SKM-1 treated with dmso at 0.1 percent for 144 hours (cell line): Measurements from ENCODE around the gene IL1R1.
"Not testable (repeated sequence)": the region's sequence is repeated elsewhere in the genome, so short reads cannot be mapped to it uniquely, and the experiment has no call there.

ENCODE experiments used
- DNase-seq: peaks from one replicate; lab custom pipeline; 2025; ENCODE audit not compliant: unreplicated experiment; lab: John Stamatoyannopoulos, UW

The IL1R1 gene

DNA sequence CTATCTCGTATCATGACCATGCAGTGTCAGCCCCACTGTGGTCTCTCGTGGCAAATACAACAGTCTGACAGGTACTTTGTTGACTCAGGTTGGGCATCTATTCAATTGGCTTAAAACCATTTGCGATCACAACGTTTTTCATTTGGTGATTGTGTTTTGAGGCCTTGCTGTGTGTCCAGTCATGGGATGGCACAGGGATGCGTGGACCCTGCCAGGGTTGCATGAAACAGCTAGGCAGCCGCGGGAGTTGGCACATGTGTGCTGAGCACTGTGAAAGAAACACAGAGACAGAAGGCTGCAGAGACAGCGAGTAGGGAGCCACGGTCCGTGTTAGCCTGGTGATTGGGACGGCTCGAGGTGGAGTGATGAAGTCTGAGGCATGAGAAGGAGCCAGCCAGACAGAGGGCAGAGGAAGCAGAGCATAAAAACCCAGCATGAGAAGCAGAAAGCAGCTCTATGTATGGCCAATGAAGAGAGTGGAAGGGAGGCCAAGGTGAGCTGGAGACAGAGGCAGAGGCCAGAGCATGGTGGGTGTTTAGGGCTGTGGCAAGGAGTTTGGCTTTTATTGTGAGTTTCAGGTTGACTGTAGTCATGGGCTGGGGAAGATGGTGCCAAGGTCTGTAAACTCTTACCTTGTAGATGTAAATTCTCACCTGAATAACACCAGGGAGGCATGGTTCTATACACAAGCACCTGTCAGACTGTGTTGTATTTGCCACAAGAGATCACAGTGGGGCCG is 31.8 kb upstream of the IL1R1 start:
- DNase-seq: no peak

DNA sequence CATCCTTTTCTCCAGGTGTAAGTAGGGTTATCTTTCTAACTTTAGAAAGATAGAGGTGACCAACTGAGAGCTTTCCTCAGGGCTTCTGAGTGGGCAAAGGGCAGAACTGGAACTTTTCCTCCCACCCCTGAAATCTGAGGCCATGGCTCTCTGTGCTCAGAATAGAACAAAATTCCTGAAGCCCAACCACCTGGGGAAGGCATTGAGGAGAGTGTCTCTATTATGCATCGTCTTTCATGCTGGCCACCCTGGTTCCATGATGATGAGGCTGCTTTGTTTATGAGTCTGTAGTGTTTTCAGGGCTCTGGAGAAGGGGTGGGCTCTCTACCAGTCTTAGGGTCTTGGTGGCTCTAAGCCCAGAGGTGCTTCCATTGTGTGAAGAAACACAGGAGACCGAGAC is 30.7 kb upstream of the IL1R1 start:
- DNase-seq: no peak

DNA sequence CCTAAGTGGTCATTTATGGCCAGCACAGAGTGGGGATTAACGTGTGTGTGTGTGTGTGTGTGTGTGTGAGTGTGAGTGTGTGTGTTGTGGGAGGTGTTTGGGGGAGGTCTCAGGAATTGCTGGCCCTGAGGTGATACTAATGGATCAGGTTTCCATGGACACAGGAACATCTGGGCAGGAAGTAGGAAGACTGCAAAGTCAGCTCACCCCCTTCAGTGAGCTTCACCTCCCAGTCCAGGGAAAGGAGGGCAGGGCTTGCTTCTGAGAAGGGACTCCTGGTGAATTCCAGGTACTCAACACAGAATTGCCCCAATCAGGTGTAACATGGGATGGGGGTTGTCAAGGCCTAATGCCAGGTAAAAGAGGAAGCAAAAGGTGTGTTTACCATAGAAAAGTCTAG is 30.3 kb upstream of the IL1R1 start:
- no peak for DNase-seq

DNA sequence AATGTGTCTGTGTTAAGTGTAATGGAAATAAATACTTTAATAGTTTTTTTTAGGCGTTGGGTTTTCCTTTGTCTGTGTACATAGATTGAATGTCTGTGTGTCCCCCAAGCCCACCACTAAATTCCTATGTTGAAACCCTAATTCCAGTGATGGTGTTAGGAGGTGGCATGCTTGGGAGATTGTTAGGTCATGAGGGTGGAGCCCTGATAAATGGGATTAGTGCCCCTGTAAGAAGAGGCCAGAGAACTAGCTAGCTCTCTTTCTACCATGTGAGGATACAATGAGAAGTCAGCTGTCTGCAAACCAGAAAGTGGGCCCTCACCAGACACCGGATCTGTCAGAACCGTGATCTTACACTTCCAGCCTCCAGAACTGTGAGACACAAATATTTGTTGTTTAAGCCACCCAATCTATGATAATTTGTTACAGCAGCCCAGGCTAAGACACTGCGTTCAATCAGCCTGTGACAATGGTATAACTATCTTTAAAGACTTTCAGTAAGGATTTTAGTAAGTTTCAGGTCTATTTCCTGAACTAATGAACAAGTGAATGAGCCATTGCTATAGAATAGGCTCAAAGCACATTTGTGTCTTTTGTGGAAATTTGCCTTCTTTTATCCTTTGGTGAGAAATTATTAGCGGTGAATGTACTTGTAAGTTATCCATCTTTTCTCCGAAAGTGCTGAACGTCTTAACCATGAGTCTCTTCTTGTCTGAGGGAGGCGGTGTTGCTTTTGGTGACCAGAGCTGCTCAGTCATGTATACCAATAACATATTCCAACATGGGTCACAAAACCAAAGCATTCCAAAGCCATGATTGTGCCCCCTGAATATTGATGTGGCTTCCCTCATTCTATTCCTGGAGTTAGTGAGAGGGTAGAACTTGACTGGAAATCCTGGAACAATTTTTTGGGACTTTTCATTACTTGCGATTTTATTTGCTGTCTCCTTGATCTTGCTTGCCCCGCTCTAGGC is 29.6 kb upstream of the IL1R1 start:
- DNase-seq: no peak

DNA sequence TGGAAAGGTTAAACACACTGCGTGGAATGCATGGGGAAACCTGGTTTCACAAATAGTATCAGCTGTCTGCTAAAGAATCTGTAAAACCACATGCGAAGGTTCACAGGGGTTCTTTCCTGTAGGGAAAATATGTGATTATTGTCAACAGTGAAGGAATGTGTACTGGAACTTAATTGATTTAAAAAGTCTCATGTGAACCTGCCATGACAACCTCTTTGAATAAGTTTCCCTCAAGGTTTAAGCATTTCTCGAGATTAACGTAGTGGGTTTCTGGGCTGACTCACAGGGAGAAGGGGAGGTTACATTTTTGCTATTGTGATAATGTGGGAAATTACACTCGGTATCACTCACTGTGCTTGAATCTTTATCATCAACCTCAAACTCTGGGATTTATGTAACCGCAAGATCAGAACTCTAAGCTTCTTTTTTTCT is 28.2 kb upstream of the IL1R1 start:
- DNase-seq: no peak

DNA sequence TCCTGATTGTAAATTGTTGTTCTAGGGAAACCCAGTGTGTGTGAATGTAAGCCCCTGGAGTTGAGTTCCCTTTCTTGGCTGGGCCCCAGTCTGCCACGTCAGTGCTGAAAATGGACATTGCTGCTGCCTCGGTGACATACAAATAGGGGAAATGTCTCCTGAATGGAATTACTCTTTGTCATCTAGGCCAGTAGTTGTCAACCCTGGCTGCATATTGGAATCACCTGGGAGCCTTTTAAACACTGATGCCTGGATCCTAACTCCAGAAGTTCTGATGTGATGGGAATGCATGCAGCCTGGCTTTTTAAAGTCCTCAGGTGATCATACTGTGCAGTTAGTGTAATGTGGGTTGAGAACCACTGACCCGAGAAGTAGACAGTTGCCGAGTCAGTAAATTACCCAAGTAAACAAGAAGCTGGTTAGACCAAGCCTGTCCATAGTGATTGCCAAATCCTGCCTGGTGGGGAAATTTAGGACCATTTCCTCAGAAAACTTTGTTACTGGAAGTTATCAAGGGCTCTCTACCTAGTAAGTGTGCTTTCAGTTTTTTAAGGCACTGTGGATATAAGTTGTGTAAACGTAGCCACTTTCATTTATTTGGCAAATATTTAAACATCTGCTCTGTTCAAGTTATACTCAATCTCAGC is 27.6 kb upstream of the IL1R1 start:
- no peak for DNase-seq

DNA sequence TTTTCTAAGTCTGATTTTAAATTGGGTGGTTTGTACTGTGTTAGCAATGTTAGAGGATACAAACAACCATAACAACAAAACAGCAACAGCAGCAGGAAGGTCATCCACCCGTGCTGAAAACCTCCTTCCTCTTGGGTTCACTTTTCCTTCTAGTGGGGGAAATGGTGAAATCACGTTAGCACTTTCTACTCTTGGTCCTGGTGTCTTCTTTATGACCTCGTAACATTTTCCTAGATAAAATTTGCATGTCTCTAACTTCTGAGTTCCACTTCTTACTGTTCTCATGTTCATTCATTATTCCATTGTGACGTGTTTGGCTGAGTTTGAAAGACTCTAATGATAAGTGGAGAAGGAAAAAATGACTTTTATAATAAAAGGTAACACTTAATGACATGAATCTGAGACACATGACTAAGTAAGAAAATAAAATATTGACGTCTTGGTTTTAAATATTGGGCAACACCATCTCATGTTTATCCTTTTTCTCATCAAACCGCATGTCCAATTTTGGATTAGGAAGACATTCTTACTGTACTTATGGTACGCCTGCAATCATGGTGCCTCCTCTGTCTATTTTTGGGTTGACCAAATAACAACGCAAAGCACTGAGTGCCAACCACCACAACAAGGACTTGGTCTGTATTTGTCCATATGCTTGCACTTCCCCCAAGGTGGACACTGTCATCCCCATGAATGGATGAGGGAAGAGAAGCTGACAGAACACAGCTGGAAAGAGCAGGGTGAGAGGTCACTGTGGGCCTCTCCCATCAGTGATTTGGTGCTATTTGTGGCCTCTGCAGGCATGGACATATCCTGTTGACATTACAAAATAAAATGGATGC is 25.7 kb upstream of the IL1R1 start:
- no peak for DNase-seq

DNA sequence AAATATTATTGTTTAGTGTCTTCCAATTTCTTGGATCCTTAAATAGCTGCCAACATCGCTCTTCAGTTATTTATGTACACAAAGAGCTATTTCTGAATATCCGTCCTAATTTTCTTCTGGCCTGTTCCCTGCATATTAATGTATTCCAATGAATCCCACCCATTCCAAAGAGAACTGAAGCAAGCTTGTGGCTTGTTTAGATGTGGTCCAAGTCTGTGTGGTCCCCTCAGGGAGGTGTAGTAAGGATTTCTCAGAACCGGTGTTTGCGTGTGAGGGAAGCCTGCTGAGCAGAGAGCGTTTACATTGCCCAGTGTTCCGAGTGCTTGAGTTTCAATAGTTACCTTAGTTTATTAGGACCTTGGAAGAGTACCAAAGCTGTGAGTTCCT is 25.1 kb upstream of the IL1R1 start:
- no peak for DNase-seq

DNA sequence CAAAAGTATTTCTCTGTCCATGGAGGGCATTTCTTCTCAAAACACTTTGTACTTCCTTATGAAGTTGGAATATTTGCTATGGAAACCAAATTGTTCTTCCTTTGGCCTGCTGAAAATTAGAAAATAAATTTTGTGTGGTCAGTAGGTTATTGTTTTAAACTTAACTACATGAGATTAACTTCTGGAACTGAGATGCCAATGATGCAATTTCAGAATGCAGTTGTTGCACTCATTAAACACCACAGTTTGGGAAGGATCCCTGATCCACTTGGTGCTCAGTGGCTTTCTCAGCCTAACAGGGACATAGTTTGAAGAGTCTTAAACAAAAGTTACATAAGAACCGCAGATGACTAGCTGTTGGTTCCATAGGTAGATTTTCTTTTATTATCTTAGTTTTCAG is 23.3 kb upstream of the IL1R1 start:
- no peak for DNase-seq

DNA sequence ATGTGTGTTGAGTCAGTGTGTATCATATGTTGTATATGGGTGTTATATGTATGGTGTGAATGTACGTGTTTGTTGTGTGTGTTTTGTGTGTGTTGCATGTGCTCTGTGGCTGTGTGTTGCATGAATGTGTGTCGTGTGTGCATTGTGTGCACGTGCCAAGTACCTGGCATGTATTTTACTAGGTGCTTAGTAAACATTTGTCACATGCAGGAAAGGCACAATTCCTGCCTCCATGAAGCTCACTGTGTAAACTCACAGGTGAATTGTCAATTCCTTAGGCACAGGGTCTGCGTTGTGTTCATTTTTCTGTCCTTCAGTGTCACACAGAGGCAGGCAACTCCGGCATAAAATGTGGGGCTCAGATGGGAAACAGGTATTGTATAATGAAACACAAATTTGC is 22.3 kb upstream of the IL1R1 start:
- no peak for DNase-seq

DNA sequence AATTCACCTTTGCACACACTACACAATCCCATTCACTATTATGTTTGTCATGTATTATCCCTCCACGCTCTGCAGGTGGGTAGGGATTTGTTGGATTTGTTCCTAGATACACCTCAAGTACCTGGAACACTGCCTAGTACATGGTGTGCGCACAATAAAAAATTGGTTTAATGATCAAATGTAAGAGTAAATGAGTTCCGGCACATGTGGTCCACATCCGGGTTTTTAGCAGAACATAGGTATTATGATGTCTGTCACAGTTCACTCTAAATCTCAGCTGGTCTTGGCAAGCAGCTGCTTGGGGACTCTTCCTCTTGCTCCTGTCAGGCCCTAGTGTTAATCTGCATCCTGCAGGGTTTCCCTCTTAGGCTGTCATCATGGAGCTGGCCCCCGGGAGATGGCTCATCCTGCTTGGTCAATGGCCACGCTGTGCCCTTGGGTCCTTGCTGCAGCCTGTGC is 21.8 kb upstream of the IL1R1 start:
- DNase-seq: no peak

DNA sequence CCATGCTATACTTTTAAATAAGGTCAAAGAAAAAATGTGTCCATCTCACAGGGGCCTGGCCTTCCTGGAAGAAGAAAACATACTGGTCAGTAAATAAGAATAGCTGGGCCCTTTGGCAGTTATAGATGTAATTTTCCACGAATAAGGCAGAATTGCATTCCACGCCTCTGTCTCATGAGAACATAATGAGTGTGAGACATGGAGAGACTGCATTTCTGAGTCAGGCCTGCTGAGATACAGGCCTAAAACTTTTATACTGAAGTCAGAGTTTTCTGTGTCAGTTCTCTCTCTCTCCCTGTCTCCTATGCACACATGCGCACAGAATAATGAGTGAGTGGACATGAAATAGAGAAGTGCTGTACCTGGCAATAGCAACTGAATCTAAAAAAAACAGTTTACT is 20.4 kb upstream of the IL1R1 start:
- no peak for DNase-seq

DNA sequence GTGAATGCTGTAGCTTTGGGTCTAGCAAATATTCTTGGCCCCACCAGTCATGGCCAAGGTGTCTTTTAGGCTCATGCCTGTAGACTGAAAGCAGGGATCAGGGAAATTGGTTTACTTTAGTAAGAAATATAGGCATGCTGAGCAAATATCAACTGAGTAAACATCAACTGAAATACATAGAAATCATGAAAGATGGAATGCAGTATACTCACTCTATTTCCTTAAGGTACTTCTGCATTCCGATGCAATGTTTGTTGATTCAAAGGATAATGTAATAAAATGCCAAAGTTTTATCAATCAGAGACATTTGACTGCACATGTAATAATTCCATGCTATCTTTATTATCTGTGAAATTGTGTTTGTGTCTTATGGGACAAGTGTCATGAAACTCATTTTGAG is 19.6 kb upstream of the IL1R1 start:
- DNase-seq: no peak

DNA sequence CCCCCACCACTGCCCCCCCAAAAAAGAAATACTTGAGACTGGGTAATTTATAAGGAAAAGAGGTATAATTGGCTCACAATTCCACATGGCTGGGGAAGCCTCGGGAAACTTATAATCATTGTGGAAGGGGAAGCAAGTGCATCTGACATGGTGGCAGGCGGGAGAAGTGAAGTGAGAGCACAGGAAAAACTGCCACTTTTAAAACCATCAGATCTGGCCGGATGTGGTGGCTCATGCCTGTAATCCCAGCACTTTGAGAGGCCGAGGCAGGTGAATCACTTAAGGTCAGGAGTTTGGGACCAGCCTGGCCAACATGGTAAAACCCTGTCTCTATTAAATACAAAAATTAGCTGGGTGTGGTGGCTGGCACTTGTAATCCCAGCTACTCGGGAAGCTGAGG is 18.1 kb upstream of the IL1R1 start:
- not testable (repeated sequence) for DNase-seq

DNA sequence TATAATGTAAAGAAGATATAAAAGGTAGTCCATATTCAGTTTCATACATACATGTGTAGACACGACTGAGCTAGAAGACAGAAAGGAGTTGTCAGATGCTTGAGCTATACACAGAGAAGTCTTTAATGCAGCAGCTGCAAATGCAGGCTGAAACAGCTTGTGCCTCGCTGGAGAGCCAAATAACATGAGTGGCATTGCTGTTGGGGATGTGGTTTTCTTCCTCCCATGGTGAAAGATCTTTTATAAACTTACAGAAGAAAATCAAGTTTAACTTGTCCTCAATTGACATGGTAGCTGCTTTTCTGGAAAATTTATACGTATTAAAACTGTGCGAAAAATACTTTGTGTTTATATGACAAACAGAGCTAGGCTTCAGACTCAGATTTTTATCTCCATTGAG is 16.4 kb upstream of the IL1R1 start:
- DNase-seq: no peak

DNA sequence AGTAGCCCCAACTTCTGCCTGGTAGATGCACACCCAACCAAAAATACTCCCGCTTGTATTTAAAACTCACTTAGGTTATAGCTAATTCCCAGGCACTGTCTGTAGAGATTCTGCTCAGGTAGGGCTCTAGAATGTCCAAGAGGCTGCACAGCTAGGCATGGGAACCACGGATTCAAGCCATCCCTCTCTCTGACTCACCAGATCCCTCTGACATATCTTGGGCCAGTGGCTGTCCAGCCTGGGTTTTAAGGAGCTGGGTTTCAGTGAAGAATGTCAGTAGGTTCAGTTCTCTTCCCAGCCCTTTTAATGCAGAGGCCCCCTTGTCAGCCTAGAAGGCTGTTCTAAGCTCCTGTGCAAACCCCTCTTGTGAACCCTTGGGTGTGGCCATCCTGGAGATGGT is 15.9 kb upstream of the IL1R1 start:
- DNase-seq: no peak

DNA sequence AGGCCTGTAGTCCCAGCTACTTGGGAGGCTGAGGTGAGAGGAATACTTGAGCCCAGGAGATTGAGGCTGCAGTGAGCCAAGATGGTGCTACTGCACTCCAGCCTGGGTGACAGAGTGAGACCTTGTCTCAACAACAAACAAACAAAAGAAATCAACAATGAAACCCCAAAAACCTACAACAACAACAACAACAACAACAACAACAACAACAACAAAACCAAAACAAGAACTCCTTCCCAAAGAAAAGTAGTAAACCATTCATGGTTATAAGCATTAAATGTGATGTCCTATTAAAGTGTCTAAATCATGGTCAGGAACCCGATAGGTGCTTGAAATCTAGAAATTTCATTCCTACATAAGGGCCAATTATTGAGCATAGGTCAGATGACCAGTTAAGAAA is 13.5 kb upstream of the IL1R1 start:
- no peak for DNase-seq

DNA sequence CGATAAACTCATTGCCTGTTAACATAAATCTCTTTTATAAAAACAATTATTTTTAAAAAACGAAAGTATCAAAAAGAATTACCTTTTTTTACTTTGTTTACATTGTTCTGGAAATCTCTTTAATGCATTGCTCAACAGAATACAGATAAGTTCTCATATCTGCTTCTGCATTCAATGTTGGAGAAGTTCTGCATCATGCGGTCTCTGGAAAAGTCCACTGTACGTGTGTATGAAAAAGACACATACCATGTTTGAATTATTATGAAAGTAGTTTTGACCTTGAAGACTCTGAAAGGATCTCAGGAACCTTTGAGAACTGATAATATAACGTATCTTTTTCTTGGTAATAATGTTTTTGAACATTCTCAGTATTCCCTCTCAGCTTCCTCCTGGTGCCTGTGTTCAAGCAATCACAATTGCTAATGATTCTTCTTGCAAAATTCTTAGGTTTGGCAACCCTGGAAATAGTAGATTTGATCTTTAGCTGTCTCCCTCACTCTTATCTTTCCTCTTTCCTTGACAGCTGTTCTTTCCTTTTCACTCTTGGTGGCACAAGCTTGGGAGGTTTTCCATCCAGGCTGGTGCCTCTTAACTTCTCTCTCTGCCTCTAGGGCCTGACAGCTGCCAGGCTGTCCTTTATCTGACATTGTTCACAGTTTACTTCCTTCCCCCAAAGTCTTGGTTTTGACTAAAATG is 12.4 kb upstream of the IL1R1 start:
- no peak for DNase-seq

DNA sequence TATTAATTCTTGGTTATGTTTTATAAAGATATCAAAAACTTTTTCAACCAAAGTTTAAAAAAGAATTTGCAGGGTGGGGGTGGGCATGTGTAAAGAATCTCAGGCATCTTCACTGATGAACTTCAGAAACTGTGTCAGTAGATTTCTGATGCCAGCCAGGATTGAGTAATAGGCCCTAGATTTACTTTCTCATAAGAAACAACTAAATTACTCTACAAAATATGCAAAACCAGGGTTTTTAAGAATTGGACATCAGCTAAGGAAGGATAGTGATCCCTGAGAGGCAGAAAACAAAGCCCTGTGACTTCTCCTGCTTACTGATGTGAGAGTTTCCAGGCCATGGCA is 11.9 kb upstream of the IL1R1 start:
- DNase-seq: no peak

DNA sequence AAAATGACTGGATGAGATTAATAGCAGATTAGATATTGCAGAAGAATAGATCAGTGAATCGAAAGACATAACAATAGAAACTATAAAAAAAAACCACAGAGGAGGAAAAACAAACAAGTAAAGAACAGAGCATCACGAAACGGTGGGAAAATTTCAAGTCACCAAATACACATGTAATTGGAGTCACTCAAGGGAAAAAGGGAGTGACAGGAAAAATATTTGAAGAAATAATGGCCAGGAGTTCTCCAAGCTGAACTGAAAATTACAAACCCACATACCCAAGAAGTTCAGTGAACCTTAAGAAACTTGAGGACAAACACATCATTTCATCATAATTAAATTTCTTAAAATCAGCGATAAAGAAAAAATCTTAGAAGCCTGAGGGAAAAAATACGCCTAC is 11.0 kb upstream of the IL1R1 start:
- DNase-seq: no peak
